GM12873 (cell line): ENCODE data around the gene WDR64.

Source experiments
- CTCF ChIP-seq: IDR thresholded peaks from 2 replicates; pipeline ENCODE4 v1.5.1; 2012; ENCODE audit warnings: low read depth, mild to moderate bottlenecking, moderate library complexity, low read length, control low read depth; ENCODE audit not compliant: insufficient read depth; ENCODE audit errors: missing control alignments

Gene WDR64

GRCh38 chr1:241684108-241684507 is 32.0 kb downstream of the WDR64 start:
- no peak for TF ChIP-seq CTCF

GRCh38 chr1:241688940-241689368 is 36.9 kb downstream of the WDR64 start:
- no peak for TF ChIP-seq CTCF

- TF ChIP-seq CTCF: no peak
These were observed 43.4 kb downstream of the WDR64 start for GRCh38 chr1:241695246-241696171.

- TF ChIP-seq CTCF: no peak
These were observed 44.2 kb downstream of the WDR64 start for GRCh38 chr1:241696172-241696814.

GRCh38 chr1:241696815-241697639 is 44.9 kb downstream of the WDR64 start:
- no peak for TF ChIP-seq CTCF

- no peak for TF ChIP-seq CTCF
These were observed 45.5 kb downstream of the WDR64 start for GRCh38 chr1:241697640-241698018.

- TF ChIP-seq CTCF: no peak
These were observed 46.1 kb downstream of the WDR64 start for GRCh38 chr1:241698177-241698576.
